Measurements from ENCODE around the gene RASGRF2.

DNA sequence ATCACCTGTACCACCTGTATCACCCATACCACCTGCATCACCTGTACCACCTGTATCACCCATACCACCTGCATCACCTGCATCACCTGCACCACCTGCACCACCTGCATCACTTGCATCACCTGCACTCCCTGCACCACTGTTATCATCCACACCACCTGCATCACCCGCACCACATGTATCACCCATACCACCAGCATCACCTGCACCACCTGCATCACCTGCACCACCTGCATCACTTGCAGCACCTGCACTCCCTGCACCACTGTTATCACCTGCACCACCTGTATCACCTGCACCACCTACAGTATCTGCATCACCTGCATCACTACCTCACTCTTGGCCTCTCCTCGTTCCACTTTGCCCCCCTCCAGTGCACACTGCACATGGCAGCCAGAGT, 209.8 kb downstream of the RASGRF2 start:
- TF ChIP-seq, protein P1, sequence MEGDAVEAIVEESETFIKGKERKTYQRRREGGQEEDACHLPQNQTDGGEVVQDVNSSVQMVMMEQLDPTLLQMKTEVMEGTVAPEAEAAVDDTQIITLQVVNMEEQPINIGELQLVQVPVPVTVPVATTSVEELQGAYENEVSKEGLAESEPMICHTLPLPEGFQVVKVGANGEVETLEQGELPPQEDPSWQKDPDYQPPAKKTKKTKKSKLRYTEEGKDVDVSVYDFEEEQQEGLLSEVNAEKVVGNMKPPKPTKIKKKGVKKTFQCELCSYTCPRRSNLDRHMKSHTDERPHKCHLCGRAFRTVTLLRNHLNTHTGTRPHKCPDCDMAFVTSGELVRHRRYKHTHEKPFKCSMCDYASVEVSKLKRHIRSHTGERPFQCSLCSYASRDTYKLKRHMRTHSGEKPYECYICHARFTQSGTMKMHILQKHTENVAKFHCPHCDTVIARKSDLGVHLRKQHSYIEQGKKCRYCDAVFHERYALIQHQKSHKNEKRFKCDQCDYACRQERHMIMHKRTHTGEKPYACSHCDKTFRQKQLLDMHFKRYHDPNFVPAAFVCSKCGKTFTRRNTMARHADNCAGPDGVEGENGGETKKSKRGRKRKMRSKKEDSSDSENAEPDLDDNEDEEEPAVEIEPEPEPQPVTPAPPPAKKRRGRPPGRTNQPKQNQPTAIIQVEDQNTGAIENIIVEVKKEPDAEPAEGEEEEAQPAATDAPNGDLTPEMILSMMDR (IDR thresholded peaks at IDR 0.05), result no peak
- TF ChIP-seq POLR2AphosphoS5 (IDR thresholded peaks at IDR 0.05) (no peak), POLR2A (IDR thresholded peaks at IDR 0.05) (no peak), EP300 (IDR thresholded peaks at IDR 0.05; ENCODE audit: low read depth) (no peak)

All from transverse colon (tissue), 4 donors.